Activated naive CD4-positive, alpha-beta T cell treated with anti-CD3 and anti-CD28 coated beads, Interleukin-2, amount 10 ng/mL, durations not matched to agents 5 hours and 36 hours (primary cell): ENCODE results near the gene PCDHB14. TPM values are rescaled to one million over a fixed set of nuclear protein-coding genes. Genes with fewer than 3 reads are reported as not detected.

ENCODE experiments used
- total RNA-seq, 2 experiments: library from RNA; stranded (reverse); gene quantifications; one replicate each; pipeline ENCODE4 v1.2.3, GENCODE V29; 2021

PCDHB14 gene
- total RNA-seq, result not detected

DNA sequence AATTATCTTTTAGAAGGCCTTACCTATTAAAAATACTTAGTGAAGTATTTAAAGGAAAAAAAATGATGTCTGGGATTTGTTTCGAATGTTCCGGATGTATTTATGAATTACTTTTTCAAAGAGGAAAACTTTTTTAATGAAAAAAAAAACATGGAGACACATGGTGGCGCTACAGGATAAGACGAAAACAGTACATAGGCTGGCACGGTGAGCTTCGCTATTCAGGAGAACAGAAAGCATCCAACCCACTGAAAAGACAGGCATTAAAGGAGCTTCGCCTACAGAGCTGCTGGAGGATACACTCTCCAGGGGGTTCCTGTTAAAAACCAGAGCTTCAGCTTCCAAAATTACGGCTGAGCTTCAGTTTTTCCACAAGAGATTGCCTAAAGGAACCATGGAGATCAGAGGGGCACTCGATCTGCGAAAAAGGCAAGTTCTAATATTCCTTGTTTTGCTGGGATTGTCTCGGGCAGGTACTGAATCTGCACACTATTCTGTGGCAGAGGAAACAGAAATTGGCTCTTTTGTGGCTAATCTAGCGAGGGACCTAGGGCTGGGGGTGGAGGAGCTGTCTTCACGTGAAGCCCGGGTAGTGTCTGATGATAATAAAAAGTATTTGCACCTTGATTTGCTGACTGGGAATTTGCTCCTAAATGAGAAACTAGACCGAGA lies at the start of gene PCDHB14:
Gene PCDHB14, plus strand, starts transcription at position 232 of the 672 bp plus-strand sequence. Its CDS starts 163 bp downstream, at position 395.

DNA sequence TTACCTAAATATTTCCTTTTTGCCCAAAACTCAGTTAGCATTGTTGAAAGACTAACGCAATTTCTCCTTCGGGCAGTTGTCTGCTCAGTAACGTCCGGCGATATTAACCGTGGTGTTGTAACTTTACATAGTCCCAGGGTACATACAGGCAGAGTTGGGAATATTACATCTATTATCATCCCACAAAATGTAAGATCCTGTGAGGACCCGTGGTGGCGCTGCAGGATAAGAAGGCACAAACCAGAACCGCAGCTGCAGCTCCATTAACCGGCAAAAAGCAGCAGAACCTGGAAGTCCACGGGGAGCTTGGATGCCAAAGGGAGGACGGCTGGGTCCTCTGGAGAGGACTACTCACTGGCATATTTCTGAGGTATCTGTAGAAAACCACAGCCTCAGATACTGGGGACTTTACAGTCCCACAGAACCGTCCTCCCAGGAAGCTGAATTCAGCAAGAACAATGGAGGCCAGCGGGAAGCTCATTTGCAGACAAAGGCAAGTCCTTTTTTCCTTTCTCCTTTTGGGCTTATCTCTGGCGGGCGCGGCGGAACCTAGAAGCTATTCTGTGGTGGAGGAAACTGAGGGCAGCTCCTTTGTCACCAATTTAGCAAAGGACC lies 45.5 kb upstream of the PCDHB14 start, which contains the start of gene PCDHB8:
Gene PCDHB8, plus strand, starts transcription at position 214 of the 615 bp plus-strand sequence. Its CDS starts 245 bp downstream, at position 459.

DNA sequence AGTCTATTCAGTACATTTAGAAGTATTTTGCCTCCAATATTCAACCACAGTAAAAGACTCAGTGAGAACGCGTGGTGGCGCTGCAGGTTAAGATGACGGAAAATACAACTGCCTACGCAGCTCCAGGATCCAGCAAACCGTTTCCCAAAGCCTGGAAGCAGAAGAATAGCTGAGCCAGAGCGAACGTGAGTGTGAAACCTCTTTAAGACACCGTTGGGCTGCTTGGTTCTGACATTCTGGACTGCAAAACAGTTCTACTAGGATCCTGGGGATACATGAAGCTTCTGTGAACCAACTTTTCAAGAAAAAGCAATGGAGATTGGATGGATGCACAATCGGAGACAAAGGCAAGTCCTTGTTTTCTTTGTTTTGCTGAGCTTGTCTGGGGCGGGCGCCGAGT lies 40.9 kb upstream of the PCDHB14 start, which contains the start of gene PCDHB16:
Gene PCDHB16, plus strand, starts transcription at position 140 of the 400 bp plus-strand sequence. Its CDS starts 173 bp downstream, at position 313.

DNA sequence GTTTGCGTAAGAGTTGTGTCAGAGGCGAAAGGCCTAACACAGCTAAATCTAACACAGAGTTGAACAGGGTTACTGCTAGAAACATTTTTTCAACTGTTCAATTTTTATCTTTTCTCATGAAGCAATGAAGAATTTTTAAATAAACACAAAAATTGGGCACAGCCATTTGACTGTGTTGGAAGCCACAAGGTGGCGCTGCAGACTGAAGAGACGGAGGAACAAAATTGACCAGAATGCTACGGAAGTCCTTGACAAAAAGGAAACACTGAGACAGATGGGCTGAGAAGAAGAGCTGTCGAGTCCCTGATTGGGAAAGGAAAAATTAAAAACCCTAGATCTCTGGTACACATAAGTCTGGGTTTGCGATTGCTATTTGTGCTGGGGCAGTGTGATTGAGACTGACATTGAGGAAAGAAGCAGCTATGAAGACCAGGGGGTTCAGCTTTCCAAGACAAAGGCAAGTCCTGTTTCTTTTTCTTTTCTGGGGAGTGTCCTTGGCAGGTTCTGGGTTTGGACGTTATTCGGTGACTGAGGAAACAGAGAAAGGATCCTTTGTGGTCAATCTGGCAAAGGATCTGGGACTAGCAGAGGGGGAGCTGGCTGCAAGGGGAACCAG lies 36.1 kb upstream of the PCDHB14 start, which contains the start of gene PCDHB9:
Gene PCDHB9, plus strand, starts transcription at position 265 of the 616 bp plus-strand sequence. Its CDS starts 158 bp downstream, at position 423.

DNA sequence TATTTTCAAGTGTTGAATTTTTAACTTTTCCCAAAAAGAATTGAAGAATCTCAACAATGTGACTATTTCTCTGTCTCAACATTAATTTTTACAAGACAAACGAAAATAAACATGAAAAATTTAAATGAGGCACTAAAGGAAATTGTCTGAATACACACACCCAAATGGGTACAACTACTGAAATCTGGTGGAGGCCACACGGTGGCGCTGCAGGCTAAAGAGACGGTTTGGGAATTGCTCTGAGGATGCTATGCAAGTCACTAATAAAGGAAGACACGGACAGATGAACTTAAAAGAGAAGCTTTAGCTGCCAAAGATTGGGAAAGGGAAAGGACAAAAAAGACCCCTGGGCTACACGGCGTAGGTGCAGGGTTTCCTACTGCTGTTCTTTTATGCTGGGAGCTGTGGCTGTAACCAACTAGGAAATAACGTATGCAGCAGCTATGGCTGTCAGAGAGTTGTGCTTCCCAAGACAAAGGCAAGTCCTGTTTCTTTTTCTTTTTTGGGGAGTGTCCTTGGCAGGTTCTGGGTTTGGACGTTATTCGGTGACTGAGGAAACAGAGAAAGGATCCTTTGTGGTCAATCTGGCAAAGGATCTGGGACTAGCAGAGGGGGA lies 30.9 kb upstream of the PCDHB14 start, which contains the start of gene PCDHB10:
Gene PCDHB10, plus strand, starts transcription at position 244 of the 616 bp plus-strand sequence. Its CDS starts 200 bp downstream, at position 444.

DNA sequence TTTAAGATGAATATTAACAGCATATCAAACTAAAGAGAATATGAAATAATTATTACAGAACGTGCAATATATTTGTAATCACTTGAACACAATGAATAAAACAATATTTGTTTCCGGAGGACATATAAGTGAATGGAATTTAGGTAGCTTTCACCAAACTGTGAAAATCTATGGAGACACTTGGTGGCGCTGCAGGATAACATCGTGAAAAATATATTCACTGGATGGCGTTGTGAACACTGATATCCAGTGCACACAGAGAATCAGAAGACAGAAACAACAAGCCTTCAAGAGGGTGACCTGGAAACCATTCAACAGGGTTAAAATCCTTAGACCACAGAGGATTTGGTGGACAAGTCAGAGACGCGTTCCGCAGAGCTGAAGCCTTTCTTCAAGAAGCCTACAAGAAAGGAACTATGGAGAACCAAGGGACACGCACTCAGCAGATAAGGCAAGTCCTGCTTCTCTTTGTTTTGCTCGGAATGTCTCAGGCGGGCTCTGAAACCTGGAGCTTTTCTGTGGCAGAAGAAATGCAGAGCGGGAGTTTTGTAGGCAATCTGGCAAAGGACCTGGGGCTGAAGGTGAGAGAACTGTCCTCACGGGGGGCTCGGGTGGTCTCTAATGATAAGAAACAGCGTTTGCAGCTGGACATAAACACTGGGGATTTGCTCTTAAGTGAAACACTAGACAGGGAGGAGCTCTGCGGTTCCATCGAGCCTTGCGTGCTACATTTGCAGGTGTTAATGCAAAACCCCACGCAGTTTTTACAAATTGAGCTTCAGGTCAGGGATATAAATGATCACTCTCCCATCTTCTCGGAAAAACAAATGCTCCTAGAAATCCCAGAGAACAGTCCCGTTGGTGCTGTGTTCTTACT lies 23.5 kb upstream of the PCDHB14 start, which contains the start of gene PCDHB11:
Gene PCDHB11, plus strand, starts transcription at position 269 of the 877 bp plus-strand sequence. Its CDS starts 148 bp downstream, at position 417.

DNA sequence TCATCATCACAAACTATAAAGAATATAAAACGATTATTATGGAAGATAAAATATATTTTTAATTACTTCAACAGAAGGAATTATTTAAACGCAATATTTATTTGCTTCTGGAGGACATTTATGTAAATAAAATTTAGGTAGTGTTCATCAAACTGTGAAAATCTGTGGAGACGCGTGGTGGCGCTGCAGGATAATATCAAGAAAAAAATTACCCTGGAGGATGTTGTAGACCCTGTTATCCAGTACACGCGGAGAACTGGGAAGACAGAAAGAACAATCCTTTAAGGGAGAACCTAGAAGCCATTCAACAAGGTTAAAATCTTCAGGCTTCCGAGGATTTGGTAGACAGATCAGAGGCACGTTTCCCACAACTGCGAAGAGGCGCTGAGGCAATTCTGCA lies 14.7 kb upstream of the PCDHB14 start, which contains the start of gene PCDHB12:
Gene PCDHB12, plus strand, starts transcription at position 242 of the 400 bp plus-strand sequence. CDS start 189 bp downstream, outside the sequence.

DNA sequence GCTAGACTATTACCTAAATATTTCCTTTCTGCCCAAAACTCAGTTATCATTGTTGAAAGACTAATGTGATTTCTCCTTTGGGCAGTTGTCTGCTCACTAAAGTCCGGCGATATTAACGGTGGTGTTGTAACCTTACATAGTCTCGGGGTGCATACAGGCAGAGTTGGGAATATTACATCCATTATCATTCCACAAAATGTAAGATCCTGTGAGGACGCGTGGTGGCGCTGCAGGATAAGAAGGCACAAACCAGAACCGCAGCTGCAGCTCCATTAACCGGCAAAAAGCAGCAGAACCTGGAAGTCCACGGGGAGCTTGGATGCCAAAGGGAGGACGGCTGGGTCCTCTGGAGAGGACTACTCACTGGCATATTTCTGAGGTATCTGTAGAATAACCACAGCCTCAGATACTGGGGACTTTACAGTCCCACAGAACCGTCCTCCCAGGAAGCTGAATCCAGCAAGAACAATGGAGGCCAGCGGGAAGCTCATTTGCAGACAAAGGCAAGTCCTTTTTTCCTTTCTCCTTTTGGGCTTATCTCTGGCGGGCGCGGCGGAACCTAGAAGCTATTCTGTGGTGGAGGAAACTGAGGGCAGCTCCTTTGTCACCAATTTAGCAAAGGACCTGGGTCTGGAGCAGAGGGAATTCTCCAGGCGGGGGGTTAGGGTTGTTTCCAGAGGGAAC lies 9.3 kb upstream of the PCDHB14 start, which contains the start of gene PCDHB13:
Gene PCDHB13, plus strand, starts transcription at position 264 of the 684 bp plus-strand sequence. Its CDS starts 205 bp downstream, at position 469.

DNA sequence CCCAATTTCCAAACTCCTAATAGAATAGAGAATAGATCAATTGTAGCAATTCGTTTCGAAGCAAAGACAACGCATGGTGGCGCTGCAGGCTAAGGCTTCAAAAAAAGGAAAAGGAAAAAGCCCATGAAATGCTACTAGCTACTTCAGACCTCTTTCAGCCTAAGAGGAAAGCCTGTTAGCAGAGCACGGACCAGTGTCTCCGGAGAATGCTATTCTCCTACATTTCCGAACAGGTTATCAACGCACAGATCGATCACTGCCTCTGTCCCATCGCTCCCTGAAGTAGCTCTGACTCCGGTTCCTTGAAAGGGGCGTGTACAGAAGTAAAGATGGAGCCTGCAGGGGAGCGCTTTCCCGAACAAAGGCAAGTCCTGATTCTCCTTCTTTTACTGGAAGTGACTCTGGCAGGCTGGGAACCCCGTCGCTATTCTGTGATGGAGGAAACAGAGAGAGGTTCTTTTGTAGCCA lies 22.1 kb downstream of the PCDHB14 start, which contains the start of gene PCDHB15:
Gene PCDHB15, plus strand, starts transcription at position 146 of the 468 bp plus-strand sequence. Its CDS starts 184 bp downstream, at position 330.

Other genes with a start within 250 kb of the PCDHB14 start
- gene PCDHB1, start 172.0 kb upstream of the PCDHB14 start, total RNA-seq, result not detected
- under 1 TPM; 0.05 to 0.17 TPM for gene PCDHB2, start 128.7 kb upstream of the PCDHB14 start, total RNA-seq
- gene PCDHB3, start 122.9 kb upstream of the PCDHB14 start, total RNA-seq, result not detected
- not detected for gene PCDHB4, start 101.5 kb upstream of the PCDHB14 start, total RNA-seq
- gene PCDHB5, start 88.1 kb upstream of the PCDHB14 start, total RNA-seq, result not detected
- gene PCDHB6, start 73.3 kb upstream of the PCDHB14 start, total RNA-seq, result not detected
- gene PCDHB7, start 50.7 kb upstream of the PCDHB14 start, total RNA-seq, result not detected
- gene PCDHB8, start 45.6 kb upstream of the PCDHB14 start, total RNA-seq, result not detected
- gene PCDHB16, start 41.0 kb upstream of the PCDHB14 start, total RNA-seq, result not detected
- gene PCDHB9, start 36.2 kb upstream of the PCDHB14 start, total RNA-seq, result not detected
- gene PCDHB10, start 31.0 kb upstream of the PCDHB14 start, total RNA-seq, result not detected
- not detected for gene PCDHB11, start 23.7 kb upstream of the PCDHB14 start, total RNA-seq
- gene PCDHB12, start 14.6 kb upstream of the PCDHB14 start, total RNA-seq, result not detected
- gene PCDHB13, start 9.4 kb upstream of the PCDHB14 start, total RNA-seq, result not detected
- not detected for gene PCDHB15, start 22.1 kb downstream of the PCDHB14 start, total RNA-seq
- 1 to 10 TPM in 1 of 2 experiments, under 1 TPM in 1; 0.45 to 1.1 TPM for gene SLC25A2, start 80.7 kb downstream of the PCDHB14 start, total RNA-seq
- gene TAF7, start 97.4 kb downstream of the PCDHB14 start, total RNA-seq, result 10 to 100 TPM; 73.2 to 73.7 TPM
- gene PCDHGA1, start 107.2 kb downstream of the PCDHB14 start, total RNA-seq, result not detected
- not detected for gene PCDHGA2, start 115.4 kb downstream of the PCDHB14 start, total RNA-seq
- gene PCDHGA3, start 120.5 kb downstream of the PCDHB14 start, total RNA-seq, result not detected
- gene PCDHGB1, start 126.8 kb downstream of the PCDHB14 start, total RNA-seq, result not detected
- gene PCDHGA4, start 131.7 kb downstream of the PCDHB14 start, total RNA-seq, result under 1 TPM; 0.10 to 0.14 TPM
- gene PCDHGB2, start 136.7 kb downstream of the PCDHB14 start, total RNA-seq, result under 1 TPM in 1 of 2 experiments, not detected in 1; 0.12 TPM
- not detected for gene PCDHGA5, start 140.8 kb downstream of the PCDHB14 start, total RNA-seq
- gene PCDHGB3, start 146.9 kb downstream of the PCDHB14 start, total RNA-seq, result under 1 TPM; 0.10 to 0.14 TPM
- gene PCDHGA6, start 150.5 kb downstream of the PCDHB14 start, total RNA-seq, result under 1 TPM; 0.10 to 0.12 TPM
- not detected for gene PCDHGA7, start 159.4 kb downstream of the PCDHB14 start, total RNA-seq
- not detected for gene PCDHGB4, start 164.4 kb downstream of the PCDHB14 start, total RNA-seq
- gene PCDHGA8, start 169.3 kb downstream of the PCDHB14 start, total RNA-seq, result under 1 TPM in 1 of 2 experiments, not detected in 1; 0.05 TPM
- under 1 TPM in 1 of 2 experiments, not detected in 1; 0.08 TPM for gene PCDHGB5, start 174.6 kb downstream of the PCDHB14 start, total RNA-seq
- gene PCDHGA9, start 179.4 kb downstream of the PCDHB14 start, total RNA-seq, result under 1 TPM in 1 of 2 experiments, not detected in 1; 0.08 TPM
- under 1 TPM in 1 of 2 experiments, not detected in 1; 0.05 TPM for gene PCDHGB6, start 184.7 kb downstream of the PCDHB14 start, total RNA-seq
- gene PCDHGA10, start 189.6 kb downstream of the PCDHB14 start, total RNA-seq, result under 1 TPM; 0.05 TPM
- under 1 TPM in 1 of 2 experiments, not detected in 1; 0.08 TPM for gene PCDHGB7, start 194.3 kb downstream of the PCDHB14 start, total RNA-seq
- under 1 TPM in 1 of 2 experiments, not detected in 1; 0.05 TPM for gene PCDHGA11, start 197.7 kb downstream of the PCDHB14 start, total RNA-seq
- gene PCDHGA12, start 207.2 kb downstream of the PCDHB14 start, total RNA-seq, result not detected